Measurements from ENCODE around the gene ASS1.
A peak's percentile ranks its signal among the peaks of the same experiment; 100 is the strongest.

The ASS1 gene

DNA sequence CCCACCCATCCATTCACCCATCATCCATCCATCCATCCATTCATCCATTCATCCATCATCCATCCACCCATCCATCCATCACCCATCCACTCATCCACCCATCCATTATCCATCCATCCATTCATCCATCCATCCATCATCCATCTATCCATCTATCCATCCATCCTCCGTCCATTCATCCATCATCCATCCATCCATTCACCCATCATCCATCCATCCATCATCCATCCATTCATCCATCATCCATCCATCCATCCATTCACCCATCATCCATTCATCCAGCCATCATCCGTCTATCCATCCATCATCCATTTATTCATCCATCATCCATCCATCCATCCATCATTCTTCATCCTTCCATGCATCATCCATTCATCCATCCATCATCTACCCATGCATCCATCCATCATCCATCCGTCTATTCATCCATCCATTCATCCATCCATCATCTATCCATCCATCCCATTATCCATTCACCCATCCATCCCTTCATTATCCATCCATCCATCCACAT is 10.1 kb downstream of the ASS1 start (continued):
- TF ChIP-seq KLF9 (tag by site-specific recombination; IDR thresholded peaks at IDR 0.05; ENCODE audit: low read depth): no peak
- TF ChIP-seq, protein P1, sequence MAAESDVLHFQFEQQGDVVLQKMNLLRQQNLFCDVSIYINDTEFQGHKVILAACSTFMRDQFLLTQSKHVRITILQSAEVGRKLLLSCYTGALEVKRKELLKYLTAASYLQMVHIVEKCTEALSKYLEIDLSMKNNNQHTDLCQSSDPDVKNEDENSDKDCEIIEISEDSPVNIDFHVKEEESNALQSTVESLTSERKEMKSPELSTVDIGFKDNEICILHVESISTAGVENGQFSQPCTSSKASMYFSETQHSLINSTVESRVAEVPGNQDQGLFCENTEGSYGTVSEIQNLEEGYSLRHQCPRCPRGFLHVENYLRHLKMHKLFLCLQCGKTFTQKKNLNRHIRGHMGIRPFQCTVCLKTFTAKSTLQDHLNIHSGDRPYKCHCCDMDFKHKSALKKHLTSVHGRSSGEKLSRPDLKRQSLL (tag by site-specific recombination; IDR thresholded peaks at IDR 0.05): no peak
- TF ChIP-seq ZNF621 (tag by site-specific recombination; IDR thresholded peaks at IDR 0.05): peak; percentile 31; the same call in 1 of the 2 replicates
- no peak for TF ChIP-seq HOXC10 (CRISPR knock-in tag; IDR thresholded peaks at IDR 0.05)
- no peak for TF ChIP-seq ZNF624 (tag by site-specific recombination; IDR thresholded peaks at IDR 0.05)
- TF ChIP-seq ZNF302 (tag by site-specific recombination; IDR thresholded peaks at IDR 0.05; ENCODE audit: low read depth): no peak
- TF ChIP-seq, protein P2, sequence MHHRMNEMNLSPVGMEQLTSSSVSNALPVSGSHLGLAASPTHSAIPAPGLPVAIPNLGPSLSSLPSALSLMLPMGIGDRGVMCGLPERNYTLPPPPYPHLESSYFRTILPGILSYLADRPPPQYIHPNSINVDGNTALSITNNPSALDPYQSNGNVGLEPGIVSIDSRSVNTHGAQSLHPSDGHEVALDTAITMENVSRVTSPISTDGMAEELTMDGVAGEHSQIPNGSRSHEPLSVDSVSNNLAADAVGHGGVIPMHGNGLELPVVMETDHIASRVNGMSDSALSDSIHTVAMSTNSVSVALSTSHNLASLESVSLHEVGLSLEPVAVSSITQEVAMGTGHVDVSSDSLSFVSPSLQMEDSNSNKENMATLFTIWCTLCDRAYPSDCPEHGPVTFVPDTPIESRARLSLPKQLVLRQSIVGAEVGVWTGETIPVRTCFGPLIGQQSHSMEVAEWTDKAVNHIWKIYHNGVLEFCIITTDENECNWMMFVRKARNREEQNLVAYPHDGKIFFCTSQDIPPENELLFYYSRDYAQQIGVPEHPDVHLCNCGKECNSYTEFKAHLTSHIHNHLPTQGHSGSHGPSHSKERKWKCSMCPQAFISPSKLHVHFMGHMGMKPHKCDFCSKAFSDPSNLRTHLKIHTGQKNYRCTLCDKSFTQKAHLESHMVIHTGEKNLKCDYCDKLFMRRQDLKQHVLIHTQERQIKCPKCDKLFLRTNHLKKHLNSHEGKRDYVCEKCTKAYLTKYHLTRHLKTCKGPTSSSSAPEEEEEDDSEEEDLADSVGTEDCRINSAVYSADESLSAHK (tag by site-specific recombination; IDR thresholded peaks at IDR 0.05): no peak
- TF ChIP-seq, protein P3, sequence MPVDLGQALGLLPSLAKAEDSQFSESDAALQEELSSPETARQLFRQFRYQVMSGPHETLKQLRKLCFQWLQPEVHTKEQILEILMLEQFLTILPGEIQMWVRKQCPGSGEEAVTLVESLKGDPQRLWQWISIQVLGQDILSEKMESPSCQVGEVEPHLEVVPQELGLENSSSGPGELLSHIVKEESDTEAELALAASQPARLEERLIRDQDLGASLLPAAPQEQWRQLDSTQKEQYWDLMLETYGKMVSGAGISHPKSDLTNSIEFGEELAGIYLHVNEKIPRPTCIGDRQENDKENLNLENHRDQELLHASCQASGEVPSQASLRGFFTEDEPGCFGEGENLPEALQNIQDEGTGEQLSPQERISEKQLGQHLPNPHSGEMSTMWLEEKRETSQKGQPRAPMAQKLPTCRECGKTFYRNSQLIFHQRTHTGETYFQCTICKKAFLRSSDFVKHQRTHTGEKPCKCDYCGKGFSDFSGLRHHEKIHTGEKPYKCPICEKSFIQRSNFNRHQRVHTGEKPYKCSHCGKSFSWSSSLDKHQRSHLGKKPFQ (tag by site-specific recombination; IDR thresholded peaks at IDR 0.05): no peak
- TF ChIP-seq ZNF585B (tag by site-specific recombination; IDR thresholded peaks at IDR 0.05): no peak
- TF ChIP-seq ZBTB8A (tag by site-specific recombination; IDR thresholded peaks at IDR 0.05): no peak
- no peak for TF ChIP-seq MEIS1 (CRISPR knock-in tag; IDR thresholded peaks at IDR 0.05; ENCODE audit: borderline replicate concordance)
- no peak for TF ChIP-seq SP3 (tag by site-specific recombination; IDR thresholded peaks at IDR 0.05)
- no peak for TF ChIP-seq OSR2 (tag by site-specific recombination; IDR thresholded peaks at IDR 0.05)
- no peak for TF ChIP-seq ZNF610 (tag by site-specific recombination; IDR thresholded peaks at IDR 0.05; ENCODE audit: borderline replicate concordance)
- TF ChIP-seq OVOL3 (tag by site-specific recombination; IDR thresholded peaks at IDR 0.05): no peak; the same call in 1 of the 2 replicates
- TF ChIP-seq FEZF1 (tag by site-specific recombination; IDR thresholded peaks at IDR 0.05): no peak
- TF ChIP-seq KLF8 (tag by site-specific recombination; IDR thresholded peaks at IDR 0.05): no peak
- no peak for TF ChIP-seq KLF10 (tag by site-specific recombination; IDR thresholded peaks at IDR 0.05)
- TF ChIP-seq ZFP41 (tag by site-specific recombination; IDR thresholded peaks at IDR 0.05; ENCODE audit: borderline replicate concordance): no peak
- TF ChIP-seq, protein P4, sequence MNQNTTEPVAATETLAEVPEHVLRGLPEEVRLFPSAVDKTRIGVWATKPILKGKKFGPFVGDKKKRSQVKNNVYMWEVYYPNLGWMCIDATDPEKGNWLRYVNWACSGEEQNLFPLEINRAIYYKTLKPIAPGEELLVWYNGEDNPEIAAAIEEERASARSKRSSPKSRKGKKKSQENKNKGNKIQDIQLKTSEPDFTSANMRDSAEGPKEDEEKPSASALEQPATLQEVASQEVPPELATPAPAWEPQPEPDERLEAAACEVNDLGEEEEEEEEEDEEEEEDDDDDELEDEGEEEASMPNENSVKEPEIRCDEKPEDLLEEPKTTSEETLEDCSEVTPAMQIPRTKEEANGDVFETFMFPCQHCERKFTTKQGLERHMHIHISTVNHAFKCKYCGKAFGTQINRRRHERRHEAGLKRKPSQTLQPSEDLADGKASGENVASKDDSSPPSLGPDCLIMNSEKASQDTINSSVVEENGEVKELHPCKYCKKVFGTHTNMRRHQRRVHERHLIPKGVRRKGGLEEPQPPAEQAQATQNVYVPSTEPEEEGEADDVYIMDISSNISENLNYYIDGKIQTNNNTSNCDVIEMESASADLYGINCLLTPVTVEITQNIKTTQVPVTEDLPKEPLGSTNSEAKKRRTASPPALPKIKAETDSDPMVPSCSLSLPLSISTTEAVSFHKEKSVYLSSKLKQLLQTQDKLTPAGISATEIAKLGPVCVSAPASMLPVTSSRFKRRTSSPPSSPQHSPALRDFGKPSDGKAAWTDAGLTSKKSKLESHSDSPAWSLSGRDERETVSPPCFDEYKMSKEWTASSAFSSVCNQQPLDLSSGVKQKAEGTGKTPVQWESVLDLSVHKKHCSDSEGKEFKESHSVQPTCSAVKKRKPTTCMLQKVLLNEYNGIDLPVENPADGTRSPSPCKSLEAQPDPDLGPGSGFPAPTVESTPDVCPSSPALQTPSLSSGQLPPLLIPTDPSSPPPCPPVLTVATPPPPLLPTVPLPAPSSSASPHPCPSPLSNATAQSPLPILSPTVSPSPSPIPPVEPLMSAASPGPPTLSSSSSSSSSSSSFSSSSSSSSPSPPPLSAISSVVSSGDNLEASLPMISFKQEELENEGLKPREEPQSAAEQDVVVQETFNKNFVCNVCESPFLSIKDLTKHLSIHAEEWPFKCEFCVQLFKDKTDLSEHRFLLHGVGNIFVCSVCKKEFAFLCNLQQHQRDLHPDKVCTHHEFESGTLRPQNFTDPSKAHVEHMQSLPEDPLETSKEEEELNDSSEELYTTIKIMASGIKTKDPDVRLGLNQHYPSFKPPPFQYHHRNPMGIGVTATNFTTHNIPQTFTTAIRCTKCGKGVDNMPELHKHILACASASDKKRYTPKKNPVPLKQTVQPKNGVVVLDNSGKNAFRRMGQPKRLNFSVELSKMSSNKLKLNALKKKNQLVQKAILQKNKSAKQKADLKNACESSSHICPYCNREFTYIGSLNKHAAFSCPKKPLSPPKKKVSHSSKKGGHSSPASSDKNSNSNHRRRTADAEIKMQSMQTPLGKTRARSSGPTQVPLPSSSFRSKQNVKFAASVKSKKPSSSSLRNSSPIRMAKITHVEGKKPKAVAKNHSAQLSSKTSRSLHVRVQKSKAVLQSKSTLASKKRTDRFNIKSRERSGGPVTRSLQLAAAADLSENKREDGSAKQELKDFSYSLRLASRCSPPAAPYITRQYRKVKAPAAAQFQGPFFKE (tag by site-specific recombination; IDR thresholded peaks at IDR 0.05; ENCODE audit: borderline replicate concordance): 0 out of 2 replicates have a peak, but pooled peaks have one; percentile 16
- TF ChIP-seq ZNF670 (tag by site-specific recombination; IDR thresholded peaks at IDR 0.05; ENCODE audit: low read depth): no peak
- peak; percentile 97 for TF ChIP-seq ZNF521 (tag by site-specific recombination; IDR thresholded peaks at IDR 0.05)
- no peak for TF ChIP-seq ZNF596 (tag by site-specific recombination; IDR thresholded peaks at IDR 0.05)
- 0 out of 2 replicates have a peak, but pooled peaks have one; percentile 3 for TF ChIP-seq ZNF473 (tag by site-specific recombination; IDR thresholded peaks at IDR 0.05)
- no peak for TF ChIP-seq ZNF248 (tag by site-specific recombination; IDR thresholded peaks at IDR 0.05)
- TF ChIP-seq ZNF184 (tag by site-specific recombination; IDR thresholded peaks at IDR 0.05): no peak
- no peak for TF ChIP-seq HOXD13 (CRISPR knock-in tag; IDR thresholded peaks at IDR 0.05; ENCODE audit: borderline replicate concordance)
- TF ChIP-seq ZNF211 (tag by site-specific recombination; IDR thresholded peaks at IDR 0.05; ENCODE audit: low read depth): 0 out of 2 replicates have a peak, but pooled peaks have one; percentile 24
